PC-9 (cell line): ENCODE results near the gene TGM1. TPM values are rescaled to one million over a fixed set of nuclear protein-coding genes. Genes with fewer than 3 reads are reported as not detected.

Experiments
- BruUV-seq: library from RNA; stranded (reverse); fragments of 400-500 nt; replicated peaks from 2 replicates; lab custom pipeline; 2021; lab: Mats Ljungman, UMichigan
- CTCF ChIA-PET: fragments of 300-600 bp; sonication (Branson Sonifier 250); formaldehyde crosslinking; loops from one replicate; lab custom pipeline; 2022; ENCODE audit warnings: antibody characterized with exemption; lab: Charles Lee
- POLR2A ChIA-PET: fragments of 300-600 bp; sonication (Branson Sonifier 250); formaldehyde crosslinking; loops from one replicate; lab custom pipeline; 2022; ENCODE audit warnings: antibody characterized with exemption; ENCODE audit not compliant: unreplicated experiment; lab: Charles Lee
- DNase-seq, 2 experiments: peaks; one replicate each; pipeline versions ENCODE4 v3.0.0 to v3.0.0-alpha.2; 2015 to 2022; ENCODE audit warnings: mixed read lengths in 1 of 2
- H2AFZ ChIP-seq: fragments of 200-600 bp; sonication (generic); 2 replicates; pipeline ENCODE4 v1.8.1; 2017; ENCODE audit warnings: antibody characterized with exemption
- H3F3A ChIP-seq: fragments of 200-600 bp; sonication (generic); 2 replicates; pipeline ENCODE4 v1.8.1; 2017; ENCODE audit warnings: antibody characterized with exemption, mild to moderate bottlenecking, low read depth; ENCODE audit not compliant: insufficient read depth
- H3K27ac ChIP-seq: fragments of 200-600 bp; sonication (generic); 2 replicates; pipeline ENCODE4 v1.6.1; 2016; ENCODE audit warnings: mixed run types
- H3K27me3 ChIP-seq: fragments of 200-600 bp; sonication (generic); 2 replicates; pipeline ENCODE4 v1.6.1; 2016; ENCODE audit warnings: low read depth, mixed run types; ENCODE audit not compliant: insufficient read depth
- H3K36me3 ChIP-seq: fragments of 200-600 bp; sonication (generic); 2 replicates; pipeline ENCODE4 v1.6.1; 2016; ENCODE audit warnings: low read depth, mixed run types
- H3K4me1 ChIP-seq: fragments of 200-600 bp; sonication (generic); replicated peaks from 2 replicates; pipeline ENCODE4 v1.6.1; 2016; ENCODE audit warnings: mixed run types; ENCODE audit not compliant: insufficient read depth
- H3K4me2 ChIP-seq: fragments of 200-600 bp; sonication (generic); 2 replicates; pipeline ENCODE4 v1.6.1; 2017; ENCODE audit warnings: mixed run types
- H3K4me3 ChIP-seq: fragments of 200-600 bp; sonication (generic); 2 replicates; pipeline ENCODE4 v1.6.1; 2016; ENCODE audit warnings: mixed run types
- H3K79me2 ChIP-seq: fragments of 200-600 bp; sonication (generic); 2 replicates; pipeline ENCODE4 v1.6.1; 2017; ENCODE audit warnings: low read depth, mixed run types
- H3K9me2 ChIP-seq: fragments of 200-600 bp; sonication (generic); 2 replicates; pipeline ENCODE4 v1.8.1; 2017; ENCODE audit warnings: mild to moderate bottlenecking; ENCODE audit not compliant: insufficient read depth
- H3K9me3 ChIP-seq: fragments of 200-600 bp; sonication (generic); 2 replicates; pipeline ENCODE4 v1.8.1; 2016; ENCODE audit warnings: low read depth; ENCODE audit not compliant: insufficient read depth
- H4K20me1 ChIP-seq: fragments of 200-600 bp; sonication (generic); 2 replicates; pipeline ENCODE4 v1.8.1; 2017; ENCODE audit not compliant: insufficient read depth
- CTCF ChIP-seq: fragments of 200-600 bp; sonication (generic); conservative IDR thresholded peaks from 2 replicates; pipeline ENCODE4 v1.6.1; 2017; ENCODE audit warnings: mixed run types, antibody characterized with exemption, mild to moderate bottlenecking, moderate library complexity
- EZH2 ChIP-seq: fragments of 200-600 bp; sonication (generic); IDR thresholded peaks from 2 replicates; pipeline ENCODE4 v1.8.0; 2017; ENCODE audit warnings: antibody characterized with exemption, low read depth
- intact Hi-C: fragments of 100-400 bp; cut with micrococcal nuclease; formaldehyde crosslinking; loops from one replicate; pipeline ENCODE4 v1.10.0; 2022; ENCODE audit not compliant: unreplicated experiment
- total RNA-seq: library from RNA; stranded (reverse); gene quantifications from 2 replicates; pipeline ENCODE4 v1.2.3, GENCODE V29; 2021

The TGM1 gene
- total RNA-seq, 1 experiment from 2014 or later: 7.2 TPM

- peaks cover 18% of the 10 kb centered on the region; the same call in 1 of the 2 replicates for H3F3A ChIP-seq
- H3K9me3 ChIP-seq: no peaks in the 10 kb centered on the region
- CTCF ChIA-PET: no interaction called here
- no TSS peak for BruUV-seq
- H4K20me1 ChIP-seq: no peaks in the 10 kb centered on the region
- H3K4me2 ChIP-seq: no peak overlapping the region
- DNase-seq: no peak
- H3K9me2 ChIP-seq: no peaks in the 10 kb centered on the region
- no peak overlapping the region for H2AFZ ChIP-seq
- H3K27ac ChIP-seq: no peak overlapping the region
- no peaks in the 10 kb centered on the region for H3K27me3 ChIP-seq
- intact Hi-C loops: no loop called here
- H3K36me3 ChIP-seq: no peaks in the 10 kb centered on the region
- POLR2A ChIA-PET: no interaction called here
- no peak overlapping the region for H3K4me3 ChIP-seq
- no peak for TF ChIP-seq EZH2
- peaks cover 17% of the 10 kb centered on the region for H3K79me2 ChIP-seq
- H3K4me1 ChIP-seq: peaks cover 10% of the 10 kb centered on the region
Measured at GRCh38 chr14:24238527-24239037, 24.4 kb downstream of the TGM1 start.

GRCh38 chr14:24238123-24238522 is 24.9 kb downstream of the TGM1 start:
- H3K27ac ChIP-seq: no peak overlapping the region
- H3K9me3 ChIP-seq: no peaks in the 10 kb centered on the region
- H3K4me3 ChIP-seq: no peak overlapping the region
- DNase-seq: no peak
- intact Hi-C loops: no loop called here
- H3K27me3 ChIP-seq: no peaks in the 10 kb centered on the region
- ChIA-PET POLR2A (no interaction called here), CTCF (no interaction called here)
- peaks cover 12% of the 10 kb centered on the region for H3K4me1 ChIP-seq
- H3K79me2 ChIP-seq: peaks cover 21% of the 10 kb centered on the region
- no peak overlapping the region for H3K4me2 ChIP-seq
- H3F3A ChIP-seq: peaks cover 13% of the 10 kb centered on the region; the same call in 1 of the 2 replicates
- BruUV-seq: no TSS peak
- H2AFZ ChIP-seq: no peak overlapping the region
- H3K9me2 ChIP-seq: no peaks in the 10 kb centered on the region
- no peaks in the 10 kb centered on the region for H3K36me3 ChIP-seq
- H4K20me1 ChIP-seq: no peaks in the 10 kb centered on the region
- TF ChIP-seq CTCF (no peak), EZH2 (no peak)

- TF ChIP-seq EZH2: no peak
- no peaks in the 10 kb centered on the region for H3K36me3 ChIP-seq
- H3K4me1 ChIP-seq: peaks cover 12% of the 10 kb centered on the region
- no peak overlapping the region for H3K4me3 ChIP-seq
- peaks cover 8% of the 10 kb centered on the region; the same call in 1 of the 2 replicates for H3F3A ChIP-seq
- no peak overlapping the region for H3K27ac ChIP-seq
- H4K20me1 ChIP-seq: no peaks in the 10 kb centered on the region
- ChIA-PET CTCF (no interaction called here), POLR2A (no interaction called here)
- H3K79me2 ChIP-seq: peaks cover 24% of the 10 kb centered on the region
- intact Hi-C loops: no loop called here
- no peak for DNase-seq
- no peaks in the 10 kb centered on the region for H3K9me2 ChIP-seq
- H3K4me2 ChIP-seq: no peak overlapping the region
- no peak overlapping the region for H2AFZ ChIP-seq
- BruUV-seq: no TSS peak
- H3K27me3 ChIP-seq: no peaks in the 10 kb centered on the region
- no peaks in the 10 kb centered on the region for H3K9me3 ChIP-seq
Measured at GRCh38 chr14:24237463-24237955, 25.5 kb downstream of the TGM1 start.

GRCh38 chr14:24236689-24237462 is 26.1 kb downstream of the TGM1 start:
- Histone ChIP-seq H4K20me1 (no peaks in the 10 kb centered on the region), H3K36me3 (no peaks in the 10 kb centered on the region), H3K9me2 (no peaks in the 10 kb centered on the region), H3K27me3 (no peaks in the 10 kb centered on the region), H3K79me2 (peaks cover 26% of the 10 kb centered on the region), H3K4me3 (no peak overlapping the region), H3K4me2 (no peak overlapping the region), H3F3A (peaks cover 8% of the 10 kb centered on the region; the same call in 1 of the 2 replicates), H2AFZ (no peak overlapping the region), H3K27ac (no peak overlapping the region), H3K4me1 (peaks cover 12% of the 10 kb centered on the region), H3K9me3 (no peaks in the 10 kb centered on the region)
- no TSS peak for BruUV-seq
- DNase-seq: no peak
- intact Hi-C loops: no loop called here
- CTCF ChIA-PET: no interaction called here
- POLR2A ChIA-PET: no interaction called here
- TF ChIP-seq EZH2: no peak
- TF ChIP-seq CTCF: no peak
